Activated CD8-positive, alpha-beta memory T cell treated with anti-CD3 and anti-CD28 coated beads for 36 hours (primary cell): ENCODE results near the gene RIT1. TPM values are rescaled to one million over a fixed set of nuclear protein-coding genes. Genes with fewer than 3 reads are reported as not detected.

Experiments
- CTCF ChIA-PET: fragments of 350-600 bp; sonication (Branson Sonifier 250); formaldehyde crosslinking; loops from one replicate; lab custom pipeline; 2021; ENCODE audit warnings: antibody characterized with exemption; lab: Charles Lee
- POLR2A ChIA-PET: fragments of 350-600 bp; sonication (Branson Sonifier 250); formaldehyde crosslinking; loops from one replicate; lab custom pipeline; 2021; ENCODE audit warnings: antibody characterized with exemption; lab: Charles Lee
- total RNA-seq, 2 experiments: library from RNA; stranded (reverse); gene quantifications; one replicate each; pipeline ENCODE4 v1.2.3, GENCODE V29; 2021

Gene RIT1
- total RNA-seq = 10 to 100 TPM; 15.2 to 15.5 TPM

GRCh38 chr1:155911156-155912055 lies at the start of gene RIT1:
TSS of gene RIT1 (minus strand) at chr1:155911349. CDS start at chr1:155910761, 588 bp downstream.
- POLR2A ChIA-PET = no interaction called here
- CTCF ChIA-PET = interaction anchor here (1.0 kb wide), 1 partner anchor 65 kb away, joined by 3 read pairs; no protein-coding TSS in a partner anchor

- ChIA-PET POLR2A (no interaction called here), CTCF (no interaction called here)
These were observed 49.1 kb upstream of the RIT1 start for GRCh38 chr1:155960081-155960745.

- CTCF ChIA-PET = interaction anchor here (0.7 to 1.8 kb wide), 2 partner anchors 25 to 34 kb away, joined by 4 to 5 read pairs; no protein-coding TSS in a partner anchor
- POLR2A ChIA-PET = interaction anchor here (1.1 kb wide), 1 partner anchor 8 kb away, joined by 7 read pairs; no protein-coding TSS in a partner anchor
These were observed 46.3 kb upstream of the RIT1 start for GRCh38 chr1:155957411-155957915.

GRCh38 chr1:155954645-155955044 lies 43.5 kb upstream of the RIT1 start:
- ChIA-PET POLR2A (no interaction called here), CTCF (interaction anchor here (1.2 to 2.0 kb wide), 2 partner anchors 11 to 16 kb away, joined by 5 to 6 read pairs; no protein-coding TSS in a partner anchor)

- CTCF ChIA-PET = interaction anchor here (1.5 to 2.6 kb wide), 2 partner anchors 14 to 25 kb away, joined by 3 to 11 read pairs; partner anchors contain the start of gene ARHGEF2
- POLR2A ChIA-PET = no interaction called here
These were observed 41.3 kb upstream of the RIT1 start for GRCh38 chr1:155952505-155952890.

GRCh38 chr1:155951753-155952504 lies 40.8 kb upstream of the RIT1 start:
- ChIA-PET POLR2A (no interaction called here), CTCF (interaction anchor here (1.2 to 2.6 kb wide), 2 partner anchors 14 to 38 kb away, joined by 4 to 11 read pairs; no protein-coding TSS in a partner anchor)

- POLR2A ChIA-PET = no interaction called here
- CTCF ChIA-PET = interaction anchor here (1.2 to 2.6 kb wide), 2 partner anchors 12 to 39 kb away, joined by 4 to 11 read pairs; no protein-coding TSS in a partner anchor
These were observed 39.7 kb upstream of the RIT1 start for GRCh38 chr1:155950829-155951228.

- ChIA-PET POLR2A (interaction anchor here (0.8 kb wide), 1 partner anchor 31 kb away, joined by 3 read pairs; no protein-coding TSS in a partner anchor), CTCF (interaction anchor here (0.9 kb wide), 1 partner anchor 10 kb away, joined by 4 read pairs; no protein-coding TSS in a partner anchor)
These were observed 36.6 kb upstream of the RIT1 start for GRCh38 chr1:155947741-155948140.

- CTCF ChIA-PET = no interaction called here
- POLR2A ChIA-PET = no interaction called here
These were observed 36.1 kb upstream of the RIT1 start for GRCh38 chr1:155947292-155947691.

GRCh38 chr1:155946633-155947219 lies 35.6 kb upstream of the RIT1 start:
- POLR2A ChIA-PET = interaction anchor here (1.2 to 2.7 kb wide), 3 partner anchors 12 to 30 kb away, joined by 3 to 19 read pairs (median 12); partner anchors contain the start of genes ARHGEF2 and KHDC4

GRCh38 chr1:155944444-155944799 lies 33.3 kb upstream of the RIT1 start:
- ChIA-PET CTCF (interaction anchor here (1.2 to 2.2 kb wide), 4 partner anchors 10 to 45 kb away, joined by 3 to 12 read pairs (median 6); partner anchors contain the start of gene KHDC4), POLR2A (interaction anchor here (2.7 kb wide), 1 partner anchor 33 kb away, joined by 19 read pairs; the partner anchor contains the start of gene ARHGEF2)

More at GRCh38 chr1:155946633-155947219, 35.6 kb upstream of the RIT1 start:
- CTCF ChIA-PET = interaction anchor here (1.0 to 2.2 kb wide), 3 partner anchors 9 to 106 kb away, joined by 4 to 12 read pairs (median 5); partner anchors contain the start of gene KHDC4

GRCh38 chr1:155942578-155943141 lies 31.5 kb upstream of the RIT1 start:
- POLR2A ChIA-PET = interaction anchor here (0.7 to 1.6 kb wide), 2 partner anchors 10 to 35 kb away, joined by 4 to 8 read pairs; partner anchors contain the start of gene ARHGEF2
- CTCF ChIA-PET = interaction anchor here (1.5 to 1.7 kb wide), 3 partner anchors 13 to 41 kb away, joined by 3 to 5 read pairs (median 4); partner anchors contain the start of gene ARHGEF2

GRCh38 chr1:155941845-155942531 lies 30.8 kb upstream of the RIT1 start:
- ChIA-PET CTCF (interaction anchor here (1.5 to 1.6 kb wide), 2 partner anchors 36 to 41 kb away, joined by 3 to 4 read pairs; partner anchors contain the start of gene ARHGEF2), POLR2A (interaction anchor here (0.5 to 0.6 kb wide), 2 partner anchors 100 to 121 kb away, joined by 4 to 16 read pairs; no protein-coding TSS in a partner anchor)

- ChIA-PET POLR2A (interaction anchor here (0.5 to 1.8 kb wide), 4 partner anchors 37 to 121 kb away, joined by 3 to 22 read pairs (median 10); partner anchors contain the start of gene ARHGEF2), CTCF (interaction anchor here (0.9 to 4.1 kb wide), 4 partner anchors 35 to 125 kb away, joined by 3 to 24 read pairs (median 4); partner anchors contain the start of gene ARHGEF2)
These were observed 30.1 kb upstream of the RIT1 start, which contains the start of gene RXFP4 for GRCh38 chr1:155940993-155941844. TSS of gene RXFP4 (plus strand) at chr1:155941638. CDS start at chr1:155941710, 72 bp downstream.

- CTCF ChIA-PET = interaction anchor here (0.7 to 4.1 kb wide), 5 partner anchors 35 to 126 kb away, joined by 3 to 24 read pairs (median 4); partner anchors contain the start of gene ARHGEF2
These were observed 29.4 kb upstream of the RIT1 start for GRCh38 chr1:155940482-155940992.

More at GRCh38 chr1:155940482-155940992, 29.4 kb upstream of the RIT1 start:
- POLR2A ChIA-PET = interaction anchor here (0.7 to 1.8 kb wide), 2 partner anchors 38 to 46 kb away, joined by 3 to 22 read pairs; partner anchors contain the start of gene ARHGEF2
